Spinal cord (tissue), 10 donors: ENCODE data around the gene SASH1. TPM values are rescaled to one million over a fixed set of nuclear protein-coding genes. Genes with fewer than 3 reads are reported as not detected.
A peak's percentile ranks its signal among the peaks of the same experiment; 100 is the strongest.

Source experiments
- DNase-seq, 6 donors: peaks; one replicate each; pipeline versions ENCODE4 v3.0.0 to v3.0.0-alpha.2; 2013 to 2015; ENCODE audit warnings: low spot score in 6 of 6, low read depth in 4 of 6
- H3K27ac ChIP-seq: one replicate; pipeline ENCODE4 v1.5.1; 2013; ENCODE audit warnings: low read depth, low read length, control low read depth
- H3K27me3 ChIP-seq: one replicate; pipeline ENCODE4 v1.6.1; 2013; ENCODE audit warnings: low read length; ENCODE audit not compliant: control insufficient read depth, insufficient read depth
- H3K36me3 ChIP-seq: one replicate; pipeline ENCODE4 v1.6.1; 2013; ENCODE audit warnings: low read length; ENCODE audit not compliant: control insufficient read depth, insufficient read depth
- H3K4me1 ChIP-seq: one replicate; pipeline ENCODE4 v1.6.1; 2013; ENCODE audit warnings: low read length; ENCODE audit not compliant: control insufficient read depth, insufficient read depth
- H3K4me3 ChIP-seq: one replicate; pipeline ENCODE4 v1.5.1; 2013; ENCODE audit warnings: low read depth, low read length, control low read depth
- H3K9me3 ChIP-seq: one replicate; pipeline ENCODE4 v1.6.1; 2013; ENCODE audit warnings: low read length; ENCODE audit not compliant: control insufficient read depth, insufficient read depth
- WGBS: methylation state at CpG from one replicate; pipeline ENCODE4 v1.1.5; 2013; ENCODE audit warnings: missing lambda C conversion rate; ENCODE audit not compliant: insufficient coverage; 5-methylcytosine and 5-hydroxymethylcytosine counted together
- polyA plus RNA-seq, 2 donors: library from polyadenylated mRNA; unstranded; fragments of 120-200 nt; gene quantifications; one replicate each; pipeline ENCODE4 v1.2.1, GENCODE V29; 2013; ENCODE audit not compliant: insufficient read length in 2 of 2
- total RNA-seq, 2 donors: library from RNA; depleted of rRNA in 1 of 2; stranded (reverse); fragments of 120-200 nt in 1 of 2; fragments of >200 nt in 1 of 2; gene quantifications; one replicate each; pipeline versions ENCODE4 v1.2.3 to v1.2.4, GENCODE V29; 2013 to 2014
- donor health status: healthy.

Gene SASH1
- total and polyA plus RNA-seq, 4 donors, result 51.0 to 77.3 (median 59.4) TPM

DNA sequence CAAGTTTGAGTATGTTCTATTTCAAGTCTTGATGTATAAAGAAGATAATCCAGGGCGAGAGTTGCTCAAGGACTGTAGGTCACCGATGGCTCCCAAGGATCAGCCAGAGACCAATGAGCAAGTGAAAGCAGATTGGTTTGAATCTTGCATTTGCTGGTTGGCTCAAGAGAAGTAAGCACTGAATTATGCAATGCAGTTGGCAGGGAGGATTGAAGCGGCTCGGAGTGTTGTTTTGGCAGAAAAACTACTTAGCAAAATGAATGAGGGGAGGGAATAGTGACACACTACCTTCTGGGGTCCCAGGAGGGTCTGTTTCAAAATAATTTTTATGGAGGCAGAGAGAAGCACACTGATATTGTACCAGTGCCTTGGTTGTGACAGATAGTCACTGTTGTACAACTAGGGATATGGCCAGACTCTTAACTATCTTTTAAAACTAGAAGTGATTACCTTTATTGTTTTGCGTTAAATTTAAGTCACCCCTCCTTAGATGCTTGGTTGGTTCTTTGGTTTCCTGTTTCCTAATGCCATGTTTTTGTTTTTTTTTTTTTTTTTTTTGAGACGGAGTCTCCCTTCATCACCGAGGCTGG is 15.7 kb downstream of the SASH1 start:
- DNase-seq, result peak in 2 of 6 donors; percentile 51 to 89
- H3K4me1 ChIP-seq, result peaks cover 2% of the 10 kb centered on the region
- H3K4me3 ChIP-seq, result no peak overlapping the region
- no peak overlapping the region for H3K27ac ChIP-seq
- H3K27me3 ChIP-seq, result no peaks in the 10 kb centered on the region
- 58% methylated on average over 4 of the region's 7 CpGs for WGBS
- H3K9me3 ChIP-seq, result no peaks in the 10 kb centered on the region
- H3K36me3 ChIP-seq, result no peaks in the 10 kb centered on the region

DNA sequence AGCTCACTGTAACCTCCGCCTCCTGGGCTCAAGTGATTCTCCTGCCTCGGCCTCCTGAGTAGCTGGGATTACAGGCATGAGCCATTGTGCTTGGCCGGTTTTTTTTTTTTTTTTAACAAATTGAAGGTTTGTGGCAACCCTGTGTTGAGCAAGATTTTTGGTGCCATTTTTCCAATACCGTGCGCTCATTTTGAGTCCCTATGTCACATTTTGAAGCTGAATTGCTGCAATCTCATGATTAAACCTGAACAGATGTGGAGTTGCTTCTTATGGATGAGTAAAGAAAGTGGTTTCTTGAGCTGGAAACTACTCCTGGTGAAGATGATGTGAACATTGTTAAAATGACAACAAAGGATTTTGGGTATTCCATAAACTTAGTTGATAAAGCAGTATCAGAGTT is 16.6 kb downstream of the SASH1 start:
- no peak for DNase-seq
- 100% methylated on average over 2 of the region's 5 CpGs for WGBS
- Histone ChIP-seq H3K36me3 (no peaks in the 10 kb centered on the region), H3K27me3 (no peaks in the 10 kb centered on the region), H3K4me1 (peaks cover 2% of the 10 kb centered on the region), H3K27ac (no peak overlapping the region), H3K4me3 (no peak overlapping the region), H3K9me3 (no peaks in the 10 kb centered on the region)

DNA sequence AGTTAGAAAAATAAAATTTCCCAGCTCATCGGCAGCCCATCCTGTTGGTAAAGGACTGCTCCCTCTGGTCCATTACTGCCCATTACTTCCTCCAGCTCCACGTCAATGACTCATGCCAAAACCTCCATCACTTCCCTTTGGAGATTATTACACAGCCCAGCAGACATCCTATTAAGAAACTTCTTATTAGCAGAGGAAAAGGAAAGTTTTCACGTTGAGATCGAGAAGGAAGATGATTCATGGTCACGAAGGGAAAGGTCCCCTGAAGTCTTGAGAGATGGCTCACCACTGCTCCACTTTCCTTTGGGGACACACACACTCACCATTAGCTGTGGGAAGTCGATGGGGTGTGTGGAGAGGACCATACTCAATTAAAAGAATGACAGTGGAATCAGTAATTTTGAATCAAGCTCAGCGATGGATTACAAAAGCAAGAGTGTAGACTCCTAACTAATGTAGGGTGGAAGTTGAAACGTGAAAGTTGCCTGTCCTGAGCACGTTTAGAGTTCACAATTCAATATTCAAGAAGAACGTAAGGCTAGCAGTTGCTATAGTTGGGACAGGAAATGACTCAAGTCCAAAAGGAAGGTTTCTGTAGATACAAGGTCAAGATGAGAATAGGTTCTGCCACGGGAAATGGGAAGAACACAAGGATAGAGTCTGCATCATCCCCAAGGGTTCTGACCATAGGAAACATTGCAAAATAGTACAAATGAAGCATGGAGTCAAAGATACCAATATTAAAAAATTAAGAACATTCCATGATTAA is 21.6 kb downstream of the SASH1 start:
- Histone ChIP-seq H3K27me3 (no peaks in the 10 kb centered on the region), H3K27ac (no peak overlapping the region), H3K4me1 (peaks cover 26% of the 10 kb centered on the region), H3K9me3 (no peaks in the 10 kb centered on the region), H3K36me3 (no peaks in the 10 kb centered on the region), H3K4me3 (no peak overlapping the region)
- no peak for DNase-seq
- 93% methylated on average over 6 of the region's 11 CpGs for WGBS

DNA sequence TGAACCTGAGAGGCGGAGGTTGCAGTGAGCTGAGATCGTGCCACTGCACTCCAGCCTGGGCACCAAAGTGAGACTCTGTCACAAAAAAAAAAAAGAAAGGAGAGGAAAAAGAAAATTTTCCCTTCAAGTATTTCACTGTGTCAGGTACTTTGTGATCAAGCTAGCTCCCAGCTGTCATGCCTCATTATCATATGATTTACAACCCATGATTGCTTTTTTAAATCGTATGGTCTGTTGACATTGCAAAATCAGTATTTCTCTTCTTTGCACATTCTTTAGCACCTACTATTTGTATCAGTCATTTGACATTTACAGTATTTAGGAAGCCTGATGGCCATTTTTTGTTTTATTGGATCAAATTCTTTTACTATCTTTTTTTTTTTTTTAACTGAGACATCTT is 22.4 kb downstream of the SASH1 start:
- peaks cover 26% of the 10 kb centered on the region for H3K4me1 ChIP-seq
- 100% methylated on average over 1 of the region's 3 CpGs for WGBS
- H3K4me3 ChIP-seq, result no peak overlapping the region
- DNase-seq, result no peak
- H3K27ac ChIP-seq, result no peak overlapping the region
- no peaks in the 10 kb centered on the region for H3K9me3 ChIP-seq
- H3K27me3 ChIP-seq, result no peaks in the 10 kb centered on the region
- H3K36me3 ChIP-seq, result no peaks in the 10 kb centered on the region

DNA sequence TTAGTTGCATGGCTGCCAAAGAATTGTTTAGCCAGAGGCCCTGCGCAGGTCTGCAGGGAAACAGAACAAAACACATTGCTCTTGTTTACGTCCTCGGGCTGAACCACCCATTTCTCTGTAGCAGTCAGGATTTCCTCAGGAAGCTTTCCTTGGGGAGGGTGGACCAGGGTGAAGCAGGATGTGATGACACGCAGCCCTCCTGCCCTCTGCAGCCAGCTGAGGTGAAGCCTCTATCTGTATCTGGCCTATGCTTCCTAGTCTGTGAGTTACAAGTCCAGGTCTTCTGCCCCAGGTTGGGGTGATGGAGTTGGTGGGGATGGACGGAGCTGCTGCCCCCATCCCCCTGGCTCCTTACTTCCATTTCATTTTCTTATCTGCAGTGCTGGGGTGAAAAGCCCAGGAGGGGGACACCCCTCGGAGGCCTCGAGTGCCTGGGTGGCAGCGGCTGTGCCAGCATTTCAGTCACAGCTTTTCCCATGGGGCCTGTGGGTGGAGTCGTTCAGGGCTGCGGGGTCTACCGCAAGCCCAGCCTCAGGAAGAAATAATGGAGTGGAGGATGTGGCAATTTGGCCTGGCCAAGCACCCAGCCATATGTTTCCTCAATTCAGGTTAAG is 24.9 kb downstream of the SASH1 start:
- DNase-seq, result peak in 2 of 6 donors; percentile 34 to 53
- Histone ChIP-seq H3K27me3 (no peaks in the 10 kb centered on the region), H3K36me3 (no peaks in the 10 kb centered on the region), H3K27ac (peak overlapping the region; percentile 67), H3K4me3 (no peak overlapping the region), H3K4me1 (peaks cover 24% of the 10 kb centered on the region), H3K9me3 (no peaks in the 10 kb centered on the region)
- 57% methylated on average over 7 of the region's 11 CpGs for WGBS

DNA sequence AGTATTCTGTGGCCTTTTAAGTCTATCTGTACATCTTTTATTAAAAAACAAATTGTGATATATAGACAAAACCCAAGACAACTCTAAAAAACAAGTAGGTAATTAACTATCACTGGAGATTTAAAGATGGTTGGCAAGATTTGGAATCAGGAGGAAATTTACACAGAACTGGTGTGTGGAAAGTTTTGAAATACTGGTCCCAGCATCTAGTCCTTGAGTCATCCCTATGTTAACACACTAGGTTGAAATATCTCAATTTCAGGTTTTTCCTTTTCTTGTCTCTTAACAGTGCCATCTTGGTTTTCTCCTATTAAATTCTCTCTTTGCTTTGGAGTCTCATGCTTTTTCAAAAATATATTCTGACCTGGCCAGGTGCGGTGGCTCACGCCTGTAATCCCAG is 27.5 kb downstream of the SASH1 start:
- no peaks in the 10 kb centered on the region for H3K36me3 ChIP-seq
- no peaks in the 10 kb centered on the region for H3K9me3 ChIP-seq
- no peaks in the 10 kb centered on the region for H3K27me3 ChIP-seq
- H3K27ac ChIP-seq, result no peak overlapping the region
- no peak for DNase-seq
- no CpG with 5 or more reads among the region's 2 CpGs for WGBS
- peaks cover 24% of the 10 kb centered on the region for H3K4me1 ChIP-seq
- no peak overlapping the region for H3K4me3 ChIP-seq

DNA sequence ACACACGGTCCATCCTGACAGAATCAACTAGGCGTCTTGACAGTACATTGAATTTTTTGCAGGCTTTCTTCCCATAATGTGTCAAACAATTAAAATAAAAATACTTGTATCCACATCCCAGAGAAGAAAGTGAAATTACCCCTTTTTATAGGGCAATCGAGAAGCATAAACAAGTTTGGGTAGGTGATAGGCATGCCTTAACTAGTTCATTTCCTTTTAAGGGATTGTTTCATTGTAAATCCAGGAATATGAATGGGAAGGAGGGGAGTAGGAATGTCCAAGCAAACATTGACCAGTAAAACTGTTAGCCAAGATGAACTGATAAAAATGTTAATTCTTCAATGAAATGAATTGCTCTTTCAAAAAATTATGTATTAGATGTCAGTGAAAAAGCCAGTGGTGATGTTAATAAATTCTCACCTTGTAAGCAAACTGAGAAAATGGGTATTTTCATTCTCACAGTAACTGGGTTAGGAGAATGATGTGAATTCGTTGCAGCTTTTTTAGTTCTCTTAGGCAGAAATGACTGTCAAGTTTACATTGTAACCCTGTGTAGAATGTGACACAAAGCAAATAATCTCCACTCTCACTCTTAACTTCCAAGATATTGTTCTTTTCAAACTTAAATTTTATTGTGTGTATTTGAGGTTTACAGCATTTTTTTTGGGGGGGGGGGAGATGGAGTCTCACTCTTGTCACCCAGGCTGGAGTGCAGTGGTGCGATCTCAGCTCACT is 31.6 kb downstream of the SASH1 start:
- H3K27me3 ChIP-seq, result no peaks in the 10 kb centered on the region
- H3K4me3 ChIP-seq, result no peak overlapping the region
- DNase-seq, result no peak
- H3K9me3 ChIP-seq, result no peaks in the 10 kb centered on the region
- 83% methylated on average over 1 of the region's 5 CpGs for WGBS
- no peaks in the 10 kb centered on the region for H3K36me3 ChIP-seq
- no peaks in the 10 kb centered on the region for H3K4me1 ChIP-seq
- no peak overlapping the region for H3K27ac ChIP-seq

DNA sequence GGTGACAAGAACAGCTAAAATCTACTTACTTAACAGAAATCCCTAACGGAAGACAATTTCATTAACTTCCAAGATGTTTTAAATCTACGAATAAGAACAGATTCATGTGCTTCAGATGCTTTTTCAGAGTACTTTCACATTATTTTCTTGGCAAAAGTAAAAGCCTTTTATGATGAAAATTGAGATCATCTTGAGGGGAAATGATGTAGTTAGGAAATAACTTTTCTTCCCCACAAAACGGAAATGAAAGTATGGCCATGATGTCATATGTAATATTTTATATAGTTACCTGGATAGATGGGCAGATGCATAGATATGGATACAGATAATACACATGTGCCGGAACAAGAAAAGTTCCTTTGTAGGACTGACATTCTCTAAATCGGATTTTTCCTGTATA is 32.8 kb downstream of the SASH1 start:
- no peak for DNase-seq
- Histone ChIP-seq H3K36me3 (no peaks in the 10 kb centered on the region), H3K4me3 (no peak overlapping the region), H3K4me1 (peaks cover 4% of the 10 kb centered on the region), H3K27me3 (no peaks in the 10 kb centered on the region), H3K9me3 (no peaks in the 10 kb centered on the region), H3K27ac (no peak overlapping the region)
- WGBS, result no CpG with 5 or more reads among the region's 5 CpGs

DNA sequence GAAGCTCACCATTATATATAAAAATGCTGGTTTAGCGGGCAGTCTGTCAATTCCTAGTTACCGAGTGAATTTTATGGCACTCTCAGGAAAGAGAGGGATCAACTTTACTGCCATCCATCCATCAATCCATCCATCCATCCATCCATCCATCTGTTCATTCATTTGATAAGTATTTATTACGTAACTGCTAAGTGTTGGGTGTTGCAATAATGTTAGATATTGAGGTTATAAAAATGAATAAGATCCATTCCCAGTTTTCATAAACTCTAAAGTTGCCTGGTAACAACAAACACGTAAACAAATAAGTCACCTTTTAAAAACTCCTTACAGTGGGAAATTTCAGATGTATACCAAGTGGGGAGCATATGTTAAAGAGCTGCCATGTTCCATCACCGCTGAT is 36.8 kb downstream of the SASH1 start:
- no peaks in the 10 kb centered on the region for H3K27me3 ChIP-seq
- H3K4me1 ChIP-seq, result peaks cover 4% of the 10 kb centered on the region
- H3K27ac ChIP-seq, result no peak overlapping the region
- WGBS, result no CpG with 5 or more reads among the region's 5 CpGs
- no peak overlapping the region for H3K4me3 ChIP-seq
- no peaks in the 10 kb centered on the region for H3K9me3 ChIP-seq
- DNase-seq, result no peak
- no peaks in the 10 kb centered on the region for H3K36me3 ChIP-seq
